Stimulated activated naive CD8-positive, alpha-beta T cell treated with anti-CD3 and anti-CD28 coated beads, Interleukin-15, amount 100 ng/mL, for 72 hours (primary cell): Measurements from ENCODE around the gene PRDM16.

ENCODE experiments used
- ATAC-seq: fragments of 150-1000 bp; cut with Tn5 transposase; 2 replicates; pipeline ENCODE4 v1.10.0; 2021; ENCODE audit warnings: mild to moderate bottlenecking, moderate library complexity
- DNase-seq, 2 donors: peaks; one replicate each; pipeline ENCODE4 v3.0.0; 2021 to 2022
- H3K27ac Mint-ChIP-seq, 2 donors: one replicate each; pipeline ENCODE4 v1.8.0; 2022; ENCODE audit warnings: mild to moderate bottlenecking in 2 of 2, mixed read lengths in 2 of 2, moderate library complexity in 2 of 2
- H3K27me3 Mint-ChIP-seq: one replicate; pipeline ENCODE4 v1.8.0; 2022; ENCODE audit warnings: mixed read lengths
- H3K4me1 Mint-ChIP-seq: one replicate; pipeline ENCODE4 v1.8.0; 2022; ENCODE audit warnings: mild to moderate bottlenecking, mixed read lengths
- H3K4me3 Mint-ChIP-seq, 2 donors: one replicate each; pipeline ENCODE4 v1.8.0; 2022; ENCODE audit warnings: mild to moderate bottlenecking in 2 of 2, mixed read lengths in 2 of 2, moderate library complexity in 1 of 2
- H3K9me3 Mint-ChIP-seq, 2 donors: one replicate each; pipeline ENCODE4 v1.8.0; 2022; ENCODE audit warnings: mixed read lengths in 2 of 2

PRDM16 gene

DNA sequence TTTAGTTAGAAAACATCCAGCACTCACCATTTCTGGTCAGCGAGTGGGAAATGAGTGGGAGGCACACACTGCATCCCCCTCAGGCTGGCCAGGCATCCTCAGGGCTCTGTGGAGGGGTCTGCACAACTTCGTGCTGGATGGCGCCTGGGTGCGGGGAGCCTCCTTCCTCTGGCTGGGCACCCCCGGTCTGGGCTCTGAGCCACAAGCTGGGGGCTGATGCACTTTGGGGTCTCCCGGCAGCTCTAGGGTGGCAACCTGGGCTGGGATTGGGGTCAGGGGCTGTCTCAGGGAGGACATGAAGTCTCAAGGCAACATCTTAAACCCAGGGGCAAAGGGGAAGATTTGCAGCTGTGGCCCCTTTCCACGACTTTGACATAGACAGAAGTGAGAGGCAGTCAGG lies 23.5 kb downstream of the PRDM16 start:
- Mint-ChIP-seq H3K4me1 (peaks cover 6% of the 10 kb centered on the region), H3K9me3 (no peaks in the 10 kb centered on the region), H3K27ac (no peak overlapping the region), H3K27me3 (peaks cover 28% of the 10 kb centered on the region), H3K4me3 (no peak overlapping the region)
- DNase-seq (no peak), ATAC-seq (no peak)

DNA sequence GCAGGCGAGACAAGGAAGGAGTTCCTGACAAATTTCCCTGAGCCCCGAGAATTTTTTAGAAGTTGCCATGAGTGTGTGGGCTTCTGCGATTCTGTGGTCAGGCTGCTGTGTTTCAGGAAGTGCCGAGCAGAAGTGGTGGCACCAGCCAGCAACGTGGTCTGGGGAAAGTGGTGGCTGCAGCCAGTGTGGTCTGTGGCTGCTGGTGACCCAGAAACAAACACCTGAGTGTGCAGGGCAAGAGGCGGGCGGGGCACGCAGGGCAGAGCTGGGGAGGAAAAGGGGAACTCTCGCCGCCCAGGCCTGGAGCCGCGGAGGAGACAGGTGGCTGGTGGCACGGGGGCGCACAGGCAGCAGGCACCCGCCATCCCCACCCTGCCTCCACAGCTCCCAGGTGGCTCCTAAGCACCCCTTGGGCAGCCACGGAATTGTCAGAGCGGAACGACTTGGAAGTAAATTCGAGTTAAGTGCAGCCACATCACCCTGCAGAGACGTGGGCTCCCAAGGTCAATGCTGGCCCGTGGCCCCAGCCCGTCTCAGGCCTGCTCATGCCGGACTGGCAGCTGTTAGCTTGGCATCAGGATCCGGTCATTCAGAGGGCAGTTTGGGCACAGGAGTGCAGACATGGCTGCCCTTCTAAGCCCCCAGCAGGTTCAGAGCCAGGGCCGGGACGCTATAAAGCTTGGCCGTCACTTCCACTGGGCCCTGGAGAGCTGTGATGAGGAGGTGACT lies 25.1 kb downstream of the PRDM16 start:
- no peak for DNase-seq
- Mint-ChIP-seq H3K27me3 (peaks cover 34% of the 10 kb centered on the region), H3K4me3 (no peak overlapping the region), H3K9me3 (no peaks in the 10 kb centered on the region), H3K4me1 (peaks cover 6% of the 10 kb centered on the region), H3K27ac (no peak overlapping the region)
- ATAC-seq = no peak

DNA sequence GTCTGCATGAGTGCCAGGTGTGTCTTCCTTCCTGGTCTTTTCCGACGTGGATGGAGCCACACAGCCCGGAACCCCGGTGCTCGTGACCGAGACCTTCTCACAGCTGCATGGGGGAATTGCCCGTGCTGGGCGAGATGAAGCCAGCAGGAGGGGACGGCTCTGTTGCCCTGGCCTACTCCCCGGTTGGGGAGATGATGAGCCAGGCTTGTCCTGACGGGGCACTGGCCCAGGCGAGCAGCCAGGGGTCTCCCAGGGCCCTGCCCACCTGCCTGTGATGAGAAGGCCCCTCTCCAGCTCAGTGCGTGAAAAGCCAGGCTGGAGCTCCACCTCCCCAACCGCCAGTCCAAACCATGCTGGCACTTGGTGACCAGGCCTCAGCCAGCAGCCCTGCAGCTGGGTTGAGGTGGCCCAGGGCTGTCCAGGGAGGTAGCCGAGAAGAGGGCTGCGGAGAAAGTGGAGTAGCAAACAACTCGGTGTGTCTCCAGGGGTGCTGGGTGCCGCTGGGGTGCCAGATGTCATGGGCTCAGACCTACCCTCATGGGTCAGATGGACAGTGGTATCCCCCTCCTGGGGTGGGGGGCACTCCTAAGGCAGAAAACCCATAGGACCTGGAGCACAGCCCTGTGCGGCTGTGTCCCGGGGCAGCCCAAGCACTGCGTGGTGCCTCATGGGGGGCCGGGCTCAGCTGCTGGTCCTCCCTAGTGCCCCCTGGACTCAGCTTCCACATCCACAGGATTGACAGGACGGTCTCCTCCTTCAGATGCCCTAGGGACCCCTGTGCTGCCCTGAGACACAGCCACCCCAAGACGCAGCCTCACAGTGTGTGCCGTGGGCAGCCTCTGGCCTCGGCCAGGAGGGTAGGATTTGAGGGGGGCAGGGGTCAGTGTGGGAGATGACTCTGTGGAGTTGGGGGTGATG lies 26.1 kb downstream of the PRDM16 start:
- peaks cover 6% of the 10 kb centered on the region for H3K4me1 Mint-ChIP-seq
- no peak overlapping the region for H3K27ac Mint-ChIP-seq
- no peak overlapping the region for H3K4me3 Mint-ChIP-seq
- H3K27me3 Mint-ChIP-seq = peaks cover 34% of the 10 kb centered on the region
- DNase-seq (no peak), ATAC-seq (peak; percentile 12)
- no peaks in the 10 kb centered on the region for H3K9me3 Mint-ChIP-seq

DNA sequence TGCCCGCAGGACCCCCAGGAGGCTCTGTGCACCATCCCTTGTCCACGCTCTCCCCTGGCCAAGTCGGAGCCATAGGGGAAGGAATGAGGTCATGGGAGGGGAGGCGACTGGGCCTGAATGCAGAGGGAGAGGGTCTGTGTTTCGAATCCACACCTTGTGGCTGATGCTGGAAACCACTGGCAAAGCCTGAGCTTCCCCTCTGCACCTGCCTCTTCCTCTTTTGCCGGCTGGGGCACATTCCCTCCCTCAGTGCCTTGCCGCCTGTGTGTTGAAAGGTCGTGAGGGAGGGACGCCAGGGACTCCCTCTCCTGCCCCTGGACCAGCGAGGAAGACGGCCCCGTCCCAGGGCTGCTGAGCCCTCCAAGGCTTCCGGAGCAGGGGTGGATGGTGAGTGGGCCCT lies 27.3 kb downstream of the PRDM16 start:
- Mint-ChIP-seq H3K27me3 (peaks cover 34% of the 10 kb centered on the region), H3K4me3 (no peak overlapping the region), H3K9me3 (no peaks in the 10 kb centered on the region), H3K27ac (no peak overlapping the region), H3K4me1 (peaks cover 6% of the 10 kb centered on the region)
- ATAC-seq (no peak), DNase-seq (no peak)

DNA sequence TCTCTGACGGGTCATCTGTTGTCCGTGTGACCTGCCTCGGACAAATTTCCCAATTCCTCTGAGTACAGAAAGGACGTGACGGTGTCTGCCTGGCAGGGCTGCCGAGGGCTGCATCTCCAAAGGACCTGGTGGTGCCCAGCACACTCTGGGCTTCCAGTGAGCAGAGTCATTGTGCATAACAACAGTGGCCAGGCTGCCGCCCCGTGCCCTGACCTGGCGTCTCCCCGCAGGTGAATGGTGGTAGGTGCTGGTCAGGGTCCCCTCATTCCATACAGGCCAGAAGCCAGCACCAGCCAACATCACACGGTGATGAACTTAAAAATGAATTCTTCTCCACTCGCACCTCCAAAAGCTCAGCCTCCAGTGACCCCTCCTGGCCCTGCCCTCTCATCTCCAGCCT lies 28.2 kb downstream of the PRDM16 start:
- DNase-seq (no peak), ATAC-seq (no peak)
- Mint-ChIP-seq H3K9me3 (no peaks in the 10 kb centered on the region), H3K27ac (no peak overlapping the region), H3K4me3 (no peak overlapping the region), H3K4me1 (peaks cover 6% of the 10 kb centered on the region), H3K27me3 (peaks cover 34% of the 10 kb centered on the region)

DNA sequence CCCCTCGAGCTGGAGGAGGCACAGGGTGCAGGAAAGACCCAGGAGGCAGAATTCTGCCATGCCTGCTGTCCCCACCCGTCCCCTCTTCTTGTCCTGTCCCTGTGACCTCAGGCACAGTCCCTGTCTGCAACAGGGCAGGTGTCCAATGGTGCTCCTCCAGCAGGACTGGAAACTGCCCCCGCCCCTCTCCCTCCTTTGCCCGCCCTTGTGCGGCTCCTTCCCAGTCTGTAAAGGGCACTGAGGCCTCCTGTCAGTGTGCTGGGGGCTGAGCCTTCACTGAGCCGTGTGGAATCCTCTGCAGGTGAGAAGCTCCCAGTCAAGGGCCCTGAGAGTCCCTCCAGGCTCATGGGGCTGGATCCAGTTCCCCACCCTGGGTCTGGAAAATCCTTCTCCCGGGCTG lies 28.9 kb downstream of the PRDM16 start:
- no peak for ATAC-seq
- no peak for DNase-seq
- H3K4me3 Mint-ChIP-seq = no peak overlapping the region
- peaks cover 6% of the 10 kb centered on the region for H3K4me1 Mint-ChIP-seq
- H3K27ac Mint-ChIP-seq = no peak overlapping the region
- peaks cover 34% of the 10 kb centered on the region for H3K27me3 Mint-ChIP-seq
- H3K9me3 Mint-ChIP-seq = no peaks in the 10 kb centered on the region

DNA sequence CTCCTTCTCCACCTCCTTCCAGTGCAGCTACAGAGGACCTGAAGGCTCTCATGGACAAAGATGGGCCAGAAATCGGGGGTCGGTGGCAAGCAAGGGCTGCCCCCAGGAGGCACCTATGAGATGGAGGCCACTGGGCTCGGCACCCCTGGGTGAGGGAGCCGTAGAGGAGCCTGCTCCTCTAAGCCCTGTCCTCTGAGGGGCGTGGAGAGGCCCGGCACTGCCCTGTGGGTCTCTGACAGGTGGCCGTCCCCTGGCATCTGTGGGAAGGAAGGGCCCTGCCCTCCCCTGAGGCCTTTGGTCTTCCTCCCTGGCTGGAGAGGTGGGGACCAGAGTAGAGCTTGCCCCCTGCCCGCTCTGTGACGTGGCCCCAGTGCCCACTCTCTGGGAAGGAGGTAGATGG lies 30.9 kb downstream of the PRDM16 start:
- Mint-ChIP-seq H3K9me3 (no peaks in the 10 kb centered on the region), H3K27ac (no peak overlapping the region), H3K4me1 (no peaks in the 10 kb centered on the region), H3K4me3 (no peak overlapping the region), H3K27me3 (peaks cover 24% of the 10 kb centered on the region)
- ATAC-seq (no peak), DNase-seq (no peak)

DNA sequence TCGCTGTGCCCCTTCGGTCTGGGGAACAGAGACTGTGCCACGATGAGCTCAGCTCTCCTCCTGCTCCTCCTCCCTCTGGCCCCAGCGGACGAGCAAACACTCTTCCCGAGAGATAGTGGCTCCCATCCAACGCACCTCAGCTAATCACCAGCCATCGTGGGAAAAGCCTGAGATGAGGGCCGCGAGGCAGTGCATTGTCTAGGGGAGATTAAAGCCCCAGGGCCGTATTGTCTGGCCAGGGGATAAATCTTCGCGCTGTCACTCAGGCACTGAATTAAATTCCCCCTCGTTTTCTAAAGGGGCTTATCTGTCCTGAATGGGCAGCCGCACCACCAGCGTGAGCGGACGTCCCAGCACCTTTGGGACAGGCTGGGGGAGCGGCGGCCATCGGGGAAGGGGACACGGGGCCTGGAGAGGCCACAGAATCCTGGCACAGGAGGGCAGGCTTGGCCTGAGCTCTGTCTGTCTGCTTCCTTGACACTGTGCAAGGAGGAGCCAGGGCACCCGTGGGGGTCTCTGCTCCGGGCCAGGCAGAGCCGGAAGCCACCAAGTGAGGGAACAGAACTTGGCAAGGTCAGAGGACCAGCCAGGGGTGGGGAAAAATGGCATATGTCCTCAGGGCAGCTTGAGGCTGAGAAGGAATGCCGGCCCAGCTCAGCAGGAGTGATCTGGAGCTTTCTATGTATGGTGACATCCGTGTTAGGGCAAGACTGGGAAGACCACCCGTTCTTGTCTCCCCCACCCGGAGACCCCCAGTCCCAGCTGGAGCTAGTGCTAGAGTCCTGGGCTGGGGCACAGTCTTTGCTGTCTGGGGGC lies 32.3 kb downstream of the PRDM16 start:
- Mint-ChIP-seq H3K4me1 (no peaks in the 10 kb centered on the region), H3K27ac (peak overlapping the region; percentile 12 to 33), H3K4me3 (no peak overlapping the region), H3K9me3 (no peaks in the 10 kb centered on the region), H3K27me3 (peaks cover 18% of the 10 kb centered on the region)
- ATAC-seq (no peak), DNase-seq (no peak)

DNA sequence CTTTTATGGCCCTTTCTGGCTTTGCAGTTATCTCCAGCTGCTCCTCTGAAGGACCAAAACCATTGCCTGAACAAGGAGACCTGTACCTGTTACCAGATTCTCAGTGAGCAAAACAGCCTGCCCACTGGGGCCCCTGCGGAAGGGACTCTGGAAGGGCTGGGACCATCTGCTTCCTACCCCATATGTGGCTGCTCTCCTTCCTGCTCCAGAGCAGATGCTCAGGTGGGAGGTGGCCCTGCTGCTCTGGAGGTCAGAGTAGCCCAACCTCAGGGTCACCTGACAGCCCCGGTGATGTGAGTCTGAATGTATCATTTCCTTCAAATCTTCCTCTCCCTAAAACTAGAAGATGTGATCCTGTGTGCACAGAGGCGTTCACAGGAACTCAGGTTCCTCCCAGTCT lies 33.6 kb downstream of the PRDM16 start:
- no peak for DNase-seq
- Mint-ChIP-seq H3K4me1 (no peaks in the 10 kb centered on the region), H3K4me3 (no peak overlapping the region), H3K27ac (no peak overlapping the region), H3K27me3 (peaks cover 5% of the 10 kb centered on the region), H3K9me3 (no peaks in the 10 kb centered on the region)
- ATAC-seq = no peak

DNA sequence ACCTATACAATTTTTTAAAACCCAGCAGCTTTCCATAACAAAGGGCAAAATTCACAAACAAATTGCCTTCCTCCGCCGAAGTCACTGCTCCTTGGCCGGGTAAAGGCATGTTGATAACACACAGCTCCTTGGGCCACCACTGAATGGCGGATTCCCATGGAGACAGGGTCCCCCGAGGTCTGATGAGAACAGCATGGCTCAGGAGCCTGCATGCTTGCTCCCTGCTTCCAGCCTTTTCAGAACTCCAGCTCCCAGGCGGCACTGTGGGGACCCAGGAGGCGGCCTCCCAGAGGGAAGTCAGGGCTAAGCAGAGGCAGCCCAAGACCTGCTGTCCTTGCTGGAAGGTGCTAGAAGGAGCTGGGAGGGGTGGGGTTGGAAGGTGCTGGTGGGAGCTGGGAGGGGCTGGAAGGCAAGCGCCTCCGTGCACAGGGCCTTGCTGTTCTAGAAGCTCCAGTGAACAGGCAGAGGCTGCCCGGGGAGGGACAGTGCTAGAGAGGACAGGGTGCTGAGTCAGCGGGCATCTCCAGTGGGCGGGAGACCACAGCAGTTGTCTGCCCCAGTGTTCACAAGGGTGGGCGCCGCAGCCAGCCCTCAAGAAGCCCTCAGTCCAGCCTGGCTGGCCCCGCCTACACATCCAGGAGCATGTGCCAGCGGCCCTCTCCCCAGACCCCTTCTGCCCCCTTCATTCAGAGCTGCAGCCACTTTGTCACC lies 35.1 kb downstream of the PRDM16 start:
- Mint-ChIP-seq H3K27me3 (no peaks in the 10 kb centered on the region), H3K27ac (peak overlapping the region in 1 of 2 donors; percentile 67), H3K9me3 (no peaks in the 10 kb centered on the region), H3K4me1 (no peaks in the 10 kb centered on the region), H3K4me3 (no peak overlapping the region)
- no peak for DNase-seq
- no peak for ATAC-seq

DNA sequence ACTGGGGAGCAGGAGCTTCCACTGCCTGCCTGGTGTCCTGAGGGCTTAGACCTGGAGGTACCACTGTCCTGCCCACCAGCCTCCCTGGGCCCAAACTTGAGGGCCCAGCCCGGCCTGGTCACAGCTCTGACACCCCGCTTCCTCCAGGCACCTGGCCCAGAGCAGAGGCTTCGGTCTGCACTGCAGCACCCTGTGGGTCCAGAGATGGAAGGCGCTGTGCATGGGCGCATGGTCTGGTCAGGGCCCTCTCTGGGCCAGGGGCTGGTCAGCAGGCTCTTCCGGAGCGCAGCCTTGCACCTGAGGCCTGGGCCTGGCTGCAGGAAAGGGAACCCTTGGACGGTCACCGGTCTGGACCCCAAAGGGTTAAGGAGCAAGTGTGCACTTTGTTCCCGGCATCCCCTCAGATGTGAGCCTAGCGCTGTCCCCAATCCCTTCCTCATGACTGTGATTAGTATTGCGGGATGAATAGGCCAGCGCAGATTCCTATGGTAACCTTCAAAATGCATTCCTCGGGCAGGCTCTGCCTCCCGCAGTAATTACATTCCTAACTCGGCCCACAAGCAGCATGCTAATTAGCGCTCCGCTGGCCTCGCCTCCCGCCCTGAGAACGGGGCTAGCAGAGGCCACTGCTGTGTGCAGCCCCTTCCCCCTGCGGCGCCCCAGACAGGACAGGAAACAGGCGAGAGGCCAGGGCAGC lies 36.3 kb downstream of the PRDM16 start:
- H3K9me3 Mint-ChIP-seq = no peaks in the 10 kb centered on the region
- DNase-seq = no peak
- H3K27ac Mint-ChIP-seq = no peak overlapping the region
- no peaks in the 10 kb centered on the region for H3K27me3 Mint-ChIP-seq
- no peak for ATAC-seq
- H3K4me1 Mint-ChIP-seq = no peaks in the 10 kb centered on the region
- no peak overlapping the region for H3K4me3 Mint-ChIP-seq

DNA sequence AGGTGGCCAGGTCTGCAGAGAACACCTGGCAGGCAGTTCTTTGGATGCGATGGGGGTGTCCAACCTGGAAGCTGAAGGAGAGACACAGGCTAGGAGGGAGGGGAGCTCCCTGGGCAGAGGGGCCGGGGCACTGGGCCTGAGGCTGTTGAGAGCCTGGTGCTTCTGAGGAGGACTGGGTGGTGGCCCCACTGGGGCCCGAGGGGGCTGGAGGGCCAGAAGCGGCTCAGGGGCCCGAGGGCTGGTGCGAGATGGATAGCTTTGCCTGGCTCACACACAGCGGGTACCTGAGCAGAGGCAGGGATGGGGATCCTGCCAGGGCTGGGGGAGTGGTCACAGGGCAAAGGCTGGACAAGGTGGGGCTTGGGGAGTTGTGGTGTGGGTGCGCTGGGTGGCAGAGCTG lies 37.2 kb downstream of the PRDM16 start:
- H3K9me3 Mint-ChIP-seq = no peaks in the 10 kb centered on the region
- no peak for DNase-seq
- H3K4me1 Mint-ChIP-seq = no peaks in the 10 kb centered on the region
- ATAC-seq = no peak
- H3K4me3 Mint-ChIP-seq = no peak overlapping the region
- no peaks in the 10 kb centered on the region for H3K27me3 Mint-ChIP-seq
- H3K27ac Mint-ChIP-seq = peak overlapping the region in 1 of 2 donors; percentile 80

DNA sequence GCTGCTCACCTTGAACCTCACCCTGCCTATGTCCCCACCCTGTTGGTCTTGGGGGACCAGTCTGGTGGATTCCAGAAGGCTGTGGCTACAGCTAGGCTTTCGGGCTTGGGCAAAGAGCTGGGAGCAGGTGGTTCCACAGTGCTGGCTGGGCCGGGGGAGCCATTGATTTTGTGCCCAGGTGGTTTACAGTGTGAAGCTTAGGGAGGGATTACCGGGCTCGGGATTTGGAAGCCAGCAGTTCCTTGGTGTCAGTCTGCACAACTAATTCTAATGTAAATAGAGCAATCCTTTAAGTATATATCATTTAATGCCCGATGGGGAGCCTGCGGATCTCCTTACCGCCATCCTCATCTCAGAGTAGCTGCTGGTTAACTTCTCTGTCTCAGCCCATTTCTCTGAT lies 38.2 kb downstream of the PRDM16 start:
- Mint-ChIP-seq H3K4me3 (no peak overlapping the region), H3K4me1 (no peaks in the 10 kb centered on the region), H3K9me3 (no peaks in the 10 kb centered on the region), H3K27ac (no peak overlapping the region), H3K27me3 (no peaks in the 10 kb centered on the region)
- no peak for ATAC-seq
- DNase-seq = no peak

DNA sequence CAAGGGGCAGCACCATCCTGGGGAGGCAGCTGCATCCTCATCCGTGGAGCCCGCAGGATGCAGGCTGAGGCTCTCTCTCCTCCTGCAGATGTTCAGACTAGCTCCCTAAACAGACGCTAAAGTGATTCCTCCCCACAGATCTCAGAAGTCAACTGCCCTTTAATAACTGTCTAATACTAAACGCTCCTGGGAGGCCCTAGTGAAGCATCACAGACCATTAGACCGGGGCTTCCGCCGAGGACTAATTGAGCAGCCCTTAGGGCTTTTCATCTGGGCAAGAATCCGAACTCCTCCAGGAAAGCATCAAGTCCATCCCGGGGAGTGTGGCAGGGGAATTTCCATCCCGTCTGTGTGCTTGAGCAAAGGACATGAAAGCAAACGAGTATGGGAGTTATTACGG lies 40.4 kb downstream of the PRDM16 start:
- Mint-ChIP-seq H3K9me3 (no peaks in the 10 kb centered on the region), H3K4me3 (no peak overlapping the region), H3K27ac (no peak overlapping the region), H3K27me3 (no peaks in the 10 kb centered on the region), H3K4me1 (no peaks in the 10 kb centered on the region)
- ATAC-seq (no peak), DNase-seq (no peak)
